K562 (cell line): ENCODE results near the gene SHISA6. TPM values are rescaled to one million over a fixed set of nuclear protein-coding genes. Genes with fewer than 3 reads are reported as not detected.

ENCODE experiments used
- ATAC-seq: fragments of 200-7000 bp; cut with Tn5 transposase; 3 replicates; pipeline ENCODE4 v1.9.1; 2020; ENCODE audit warnings: moderate library complexity
- BruUV-seq: library from RNA; stranded (reverse); fragments of 400-500 nt; replicated peaks from 2 replicates; lab custom pipeline; 2021; lab: Mats Ljungman, UMichigan
- CTCF ChIA-PET: fragments of 300-600 bp; formaldehyde crosslinking; extraction: SDS; loops from one replicate; lab custom pipeline; 2021; ENCODE audit warnings: low intra/inter-chr PET ratio; lab: Yijun Ruan, JAX
- POLR2A ChIA-PET: fragments of 300-600, 350-650 bp; sonication (Branson Sonifier 250); formaldehyde crosslinking; extraction: SDS; loops from one replicate; lab custom pipeline; 2021; ENCODE audit warnings: antibody characterized with exemption, inconsistent platforms; lab: Yijun Ruan, JAX
- DNase-seq, 4 experiments: peaks; one replicate each; pipeline versions ENCODE4 v3.0.0 to v3.0.0-alpha.2; 2011 to 2018; ENCODE audit warnings: low spot score in 3 of 4, mixed read lengths in 3 of 4; ENCODE audit errors: extremely low read depth in 1 of 4
- FAIRE-seq: peaks from 2 replicates; lab custom pipeline; 2011; peaks lifted over from hg19 to GRCh38; lab: Jason Lieb, UNC
- H2AFZ ChIP-seq: 2 replicates; pipeline ENCODE4 v1.6.0; 2011; ENCODE audit warnings: low read depth, low read length, control low read depth, inconsistent platforms
- H3K27ac ChIP-seq: fragments of 200-600 bp; 3 replicates; pipeline ENCODE4 v1.8.0; 2011; ENCODE audit warnings: low read depth, mild to moderate bottlenecking, control low read depth, inconsistent platforms, low read length, moderate library complexity, mixed read lengths; ENCODE audit errors: extremely low read depth
- H3K27me3 ChIP-seq, 2 experiments: fragments of 300-600 bp in 1 of 2; 2 replicates in 1 of 2; 3 replicates in 1 of 2; pipeline versions ENCODE4 v1.6.0 to v1.8.0; 2011; ENCODE audit warnings: inconsistent platforms in 2 of 2, low read length in 2 of 2, mild to moderate bottlenecking in 1 of 2, mixed read lengths in 1 of 2, moderate library complexity in 1 of 2; ENCODE audit not compliant: control insufficient read depth in 2 of 2, insufficient read depth in 2 of 2
- H3K36me3 ChIP-seq: fragments of 300-600 bp; 3 replicates; pipeline ENCODE4 v1.8.0; 2011; ENCODE audit warnings: mild to moderate bottlenecking, low read length, inconsistent platforms; ENCODE audit not compliant: control insufficient read depth, insufficient read depth
- H3K4me1 ChIP-seq, 2 experiments: fragments of 200-600 bp in 1 of 2; replicated peaks in 1 of 2; 2 replicates in 1 of 2; 3 replicates in 1 of 2; pipeline versions ENCODE4 v1.5.1 to v1.8.0; 2011; ENCODE audit warnings: inconsistent platforms in 2 of 2, low read length in 2 of 2, mild to moderate bottlenecking in 1 of 2, mixed read lengths in 1 of 2, moderate library complexity in 1 of 2; ENCODE audit not compliant: control insufficient read depth in 2 of 2, insufficient read depth in 2 of 2
- H3K4me2 ChIP-seq: 2 replicates; pipeline ENCODE4 v1.6.1; 2011; ENCODE audit warnings: low read length, control low read depth, inconsistent platforms, mixed read lengths; ENCODE audit not compliant: insufficient read depth
- H3K4me3 ChIP-seq: fragments of 200-600 bp; sonication (generic), shearing (Covaris generic); 2 replicates; pipeline ENCODE4 v1.5.1; 2016; ENCODE audit warnings: control low read depth, inconsistent platforms
- H3K79me2 ChIP-seq: fragments of 200-600 bp; 3 replicates; pipeline ENCODE4 v1.8.0; 2011; ENCODE audit warnings: low read length, inconsistent platforms; ENCODE audit not compliant: control insufficient read depth, insufficient read depth
- H3K9ac ChIP-seq, 2 experiments: 2 replicates each; pipeline versions ENCODE4 v1.6.0 to v1.6.1; 2011; ENCODE audit warnings: low read depth in 2 of 2, low read length in 2 of 2, control low read depth in 1 of 2, inconsistent platforms in 1 of 2, mild to moderate bottlenecking in 1 of 2, mixed read lengths in 1 of 2; ENCODE audit not compliant: insufficient read depth in 1 of 2
- H3K9me1 ChIP-seq: one replicate; pipeline ENCODE4 v1.6.0; 2011; ENCODE audit warnings: inconsistent platforms, mild to moderate bottlenecking, low read length, moderate library complexity; ENCODE audit not compliant: control insufficient read depth, insufficient read depth
- H3K9me3 ChIP-seq: replicated peaks from 2 replicates; pipeline ENCODE4 v1.5.1; 2011; ENCODE audit warnings: low read depth, low read length, inconsistent platforms; ENCODE audit not compliant: control insufficient read depth, insufficient read depth
- H4K20me1 ChIP-seq: replicated peaks from 2 replicates; pipeline ENCODE4 v1.6.1; 2011; ENCODE audit warnings: low read length, inconsistent platforms, mixed read lengths; ENCODE audit not compliant: control insufficient read depth, insufficient read depth
- EP400 ChIP-seq: fragments of 450-650 bp; IDR thresholded peaks from 2 replicates; pipeline ENCODE4 v1.6.1; 2017; ENCODE audit warnings: antibody characterized with exemption, mild to moderate bottlenecking, moderate library complexity
- GATAD2A ChIP-seq: fragments of 450-650 bp; IDR thresholded peaks from 2 replicates; pipeline ENCODE4 v1.6.1; 2017
- NR2F6 ChIP-seq: fragments of 450-650 bp; formaldehyde crosslinking; IDR thresholded peaks from 2 replicates; pipeline ENCODE4 v1.4.0; 2020; ENCODE audit warnings: mild to moderate bottlenecking
- POLR2A ChIP-seq: fragments of 450-650 bp; conservative IDR thresholded peaks from 2 replicates; pipeline ENCODE4 v1.6.1; 2016
- POLR2G ChIP-seq: fragments of 200-400 bp; formaldehyde crosslinking; IDR thresholded peaks from 2 replicates; pipeline ENCODE4 v1.6.1; 2017; ENCODE audit warnings: low read depth, mild to moderate bottlenecking, antibody characterized with exemption, low read length, moderate library complexity
- WGBS: fragments of 100-300 bp; shearing (Covaris generic); methylation state at CpG from one replicate; pipeline ENCODE4 v1.1.6; 2016; ENCODE audit warnings: low coverage, mixed read lengths; ENCODE audit not compliant: insufficient coverage; ENCODE audit errors: missing lambda C conversion rate; 5-methylcytosine and 5-hydroxymethylcytosine counted together
- in situ Hi-C: fragments of 300-500 bp; cut with MboI; formaldehyde crosslinking; loops from 4 replicates; pipeline ENCODE4 v1.15.0; 2018; ENCODE audit warnings: inconsistent platforms, mixed read lengths
- intact Hi-C: fragments of 100-400 bp; cut with micrococcal nuclease; formaldehyde crosslinking; loops from 2 replicates; pipeline ENCODE4 v1.14.2; 2022
- polyA plus RNA-seq, 8 experiments: library from polyadenylated mRNA; depleted of rRNA in 4 of 8; stranded (reverse) in 5 of 8; unstranded in 3 of 8; fragments of >200 nt; fragmentation: Nextera tagmentation in 2 of 8; fragmentation: Illumina TruSeq in 1 of 8; extraction: Ambion mirVana in 2 of 8; extraction: Trizol in 1 of 8; gene quantifications; 2 replicates each; pipeline versions ENCODE4 v1.2.1 to v1.2.3, GENCODE V29; 2011 to 2014; ENCODE audit warnings: inconsistent platforms in 1 of 8, missing spikeins in 1 of 8
- total RNA-seq, 7 experiments: library from RNA; depleted of rRNA in 6 of 7; stranded (reverse); fragments of >200 nt in 6 of 7; fragmentation: Illumina TruSeq in 2 of 7; extraction: Trizol in 2 of 7; gene quantifications; 2 replicates each; pipeline versions ENCODE4 v1.2.1 to v1.2.3, GENCODE V29; 2011 to 2021; ENCODE audit warnings: low replicate concordance in 1 of 7
- TF ChIP-seq, protein P1 (sequence below), 2 experiments: fragments of 450-650 bp; IDR thresholded peaks; 2 replicates each; pipeline ENCODE4 v1.6.1; 2018; ENCODE audit warnings: mild to moderate bottlenecking in 2 of 2, low read depth in 1 of 2; ENCODE audit not compliant: partially characterized antibody in 2 of 2
- TF ChIP-seq, protein P2 (sequence below): fragments of 250-450 bp; sonication (Bioruptor Pico); IDR thresholded peaks from 2 replicates; pipeline ENCODE4 v1.4.0; 2020; ENCODE audit warnings: mild to moderate bottlenecking, moderate library complexity
- TF ChIP-seq, protein P3 (sequence below): fragments of 450-650 bp; IDR thresholded peaks from 2 replicates; pipeline ENCODE4 v1.6.1; 2016; ENCODE audit warnings: low read depth

The SHISA6 gene
- total and polyA plus RNA-seq, 9 of the 15 experiments (the other 6 are each of a cell fraction or from before 2014, with no cell fraction given) = not detected

DNA sequence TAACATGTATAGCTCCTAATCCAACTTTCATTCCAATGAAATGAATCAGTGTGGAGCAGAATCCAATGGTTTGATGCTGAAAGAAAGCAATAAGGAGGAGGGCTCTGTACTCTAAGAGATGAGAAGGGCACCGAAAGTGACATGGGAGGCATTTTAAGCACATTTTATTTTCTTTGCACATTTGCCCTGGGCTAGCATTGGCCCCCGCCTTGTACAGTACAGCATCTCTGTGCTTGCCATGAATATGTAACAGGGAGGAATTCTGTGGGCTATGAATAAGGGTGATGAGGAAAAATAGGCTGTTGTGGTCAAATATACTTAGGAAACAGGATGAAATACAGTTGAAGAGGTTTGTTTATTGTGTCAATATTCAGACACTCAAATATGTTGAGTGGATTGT lies 45.2 kb upstream of the SHISA6 start:
- ATAC-seq (no peak), FAIRE-seq (no peak), DNase-seq (no peak)
- Histone ChIP-seq H3K36me3 (no peaks in the 10 kb centered on the region), H2AFZ (no peak overlapping the region), H3K4me2 (no peak overlapping the region), H3K9ac (no peak overlapping the region), H3K27ac (no peak overlapping the region), H3K27me3 (no peaks in the 10 kb centered on the region), H3K4me1 (no peaks in the 10 kb centered on the region), H3K9me3 (no peaks in the 10 kb centered on the region), H3K4me3 (no peak overlapping the region), H3K79me2 (no peaks in the 10 kb centered on the region), H4K20me1 (no peaks in the 10 kb centered on the region), H3K9me1 (no peaks in the 10 kb centered on the region)
- BruUV-seq = no TSS peak
- POLR2A ChIA-PET = no interaction called here
- WGBS = 5% methylated on average over 2 of the region's 2 CpGs
- intact Hi-C loops (no loop called here), in situ Hi-C loops (no loop called here)
- CTCF ChIA-PET = no interaction called here
- TF ChIP-seq NR2F6 (CRISPR knock-in tag) = no peak
- no peak for TF ChIP-seq EP400
- no peak for TF ChIP-seq POLR2G
- no peak for TF ChIP-seq GATAD2A
- TF ChIP-seq, protein P1, sequence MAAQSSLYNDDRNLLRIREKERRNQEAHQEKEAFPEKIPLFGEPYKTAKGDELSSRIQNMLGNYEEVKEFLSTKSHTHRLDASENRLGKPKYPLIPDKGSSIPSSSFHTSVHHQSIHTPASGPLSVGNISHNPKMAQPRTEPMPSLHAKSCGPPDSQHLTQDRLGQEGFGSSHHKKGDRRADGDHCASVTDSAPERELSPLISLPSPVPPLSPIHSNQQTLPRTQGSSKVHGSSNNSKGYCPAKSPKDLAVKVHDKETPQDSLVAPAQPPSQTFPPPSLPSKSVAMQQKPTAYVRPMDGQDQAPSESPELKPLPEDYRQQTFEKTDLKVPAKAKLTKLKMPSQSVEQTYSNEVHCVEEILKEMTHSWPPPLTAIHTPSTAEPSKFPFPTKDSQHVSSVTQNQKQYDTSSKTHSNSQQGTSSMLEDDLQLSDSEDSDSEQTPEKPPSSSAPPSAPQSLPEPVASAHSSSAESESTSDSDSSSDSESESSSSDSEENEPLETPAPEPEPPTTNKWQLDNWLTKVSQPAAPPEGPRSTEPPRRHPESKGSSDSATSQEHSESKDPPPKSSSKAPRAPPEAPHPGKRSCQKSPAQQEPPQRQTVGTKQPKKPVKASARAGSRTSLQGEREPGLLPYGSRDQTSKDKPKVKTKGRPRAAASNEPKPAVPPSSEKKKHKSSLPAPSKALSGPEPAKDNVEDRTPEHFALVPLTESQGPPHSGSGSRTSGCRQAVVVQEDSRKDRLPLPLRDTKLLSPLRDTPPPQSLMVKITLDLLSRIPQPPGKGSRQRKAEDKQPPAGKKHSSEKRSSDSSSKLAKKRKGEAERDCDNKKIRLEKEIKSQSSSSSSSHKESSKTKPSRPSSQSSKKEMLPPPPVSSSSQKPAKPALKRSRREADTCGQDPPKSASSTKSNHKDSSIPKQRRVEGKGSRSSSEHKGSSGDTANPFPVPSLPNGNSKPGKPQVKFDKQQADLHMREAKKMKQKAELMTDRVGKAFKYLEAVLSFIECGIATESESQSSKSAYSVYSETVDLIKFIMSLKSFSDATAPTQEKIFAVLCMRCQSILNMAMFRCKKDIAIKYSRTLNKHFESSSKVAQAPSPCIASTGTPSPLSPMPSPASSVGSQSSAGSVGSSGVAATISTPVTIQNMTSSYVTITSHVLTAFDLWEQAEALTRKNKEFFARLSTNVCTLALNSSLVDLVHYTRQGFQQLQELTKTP (IDR thresholded peaks at IDR 0.05; ENCODE audit: low read depth in 1 of 2, partially characterized antibody in 2 of 2) = no peak
- TF ChIP-seq, protein P2, sequence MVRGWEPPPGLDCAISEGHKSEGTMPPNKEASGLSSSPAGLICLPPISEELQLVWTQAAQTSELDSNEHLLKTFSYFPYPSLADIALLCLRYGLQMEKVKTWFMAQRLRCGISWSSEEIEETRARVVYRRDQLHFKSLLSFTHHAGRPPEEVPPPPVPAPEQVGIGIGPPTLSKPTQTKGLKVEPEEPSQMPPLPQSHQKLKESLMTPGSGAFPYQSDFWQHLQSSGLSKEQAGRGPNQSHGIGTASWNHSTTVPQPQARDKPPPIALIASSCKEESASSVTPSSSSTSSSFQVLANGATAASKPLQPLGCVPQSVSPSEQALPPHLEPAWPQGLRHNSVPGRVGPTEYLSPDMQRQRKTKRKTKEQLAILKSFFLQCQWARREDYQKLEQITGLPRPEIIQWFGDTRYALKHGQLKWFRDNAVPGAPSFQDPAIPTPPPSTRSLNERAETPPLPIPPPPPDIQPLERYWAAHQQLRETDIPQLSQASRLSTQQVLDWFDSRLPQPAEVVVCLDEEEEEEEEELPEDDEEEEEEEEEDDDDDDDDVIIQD = no peak
- TF ChIP-seq, protein P3, sequence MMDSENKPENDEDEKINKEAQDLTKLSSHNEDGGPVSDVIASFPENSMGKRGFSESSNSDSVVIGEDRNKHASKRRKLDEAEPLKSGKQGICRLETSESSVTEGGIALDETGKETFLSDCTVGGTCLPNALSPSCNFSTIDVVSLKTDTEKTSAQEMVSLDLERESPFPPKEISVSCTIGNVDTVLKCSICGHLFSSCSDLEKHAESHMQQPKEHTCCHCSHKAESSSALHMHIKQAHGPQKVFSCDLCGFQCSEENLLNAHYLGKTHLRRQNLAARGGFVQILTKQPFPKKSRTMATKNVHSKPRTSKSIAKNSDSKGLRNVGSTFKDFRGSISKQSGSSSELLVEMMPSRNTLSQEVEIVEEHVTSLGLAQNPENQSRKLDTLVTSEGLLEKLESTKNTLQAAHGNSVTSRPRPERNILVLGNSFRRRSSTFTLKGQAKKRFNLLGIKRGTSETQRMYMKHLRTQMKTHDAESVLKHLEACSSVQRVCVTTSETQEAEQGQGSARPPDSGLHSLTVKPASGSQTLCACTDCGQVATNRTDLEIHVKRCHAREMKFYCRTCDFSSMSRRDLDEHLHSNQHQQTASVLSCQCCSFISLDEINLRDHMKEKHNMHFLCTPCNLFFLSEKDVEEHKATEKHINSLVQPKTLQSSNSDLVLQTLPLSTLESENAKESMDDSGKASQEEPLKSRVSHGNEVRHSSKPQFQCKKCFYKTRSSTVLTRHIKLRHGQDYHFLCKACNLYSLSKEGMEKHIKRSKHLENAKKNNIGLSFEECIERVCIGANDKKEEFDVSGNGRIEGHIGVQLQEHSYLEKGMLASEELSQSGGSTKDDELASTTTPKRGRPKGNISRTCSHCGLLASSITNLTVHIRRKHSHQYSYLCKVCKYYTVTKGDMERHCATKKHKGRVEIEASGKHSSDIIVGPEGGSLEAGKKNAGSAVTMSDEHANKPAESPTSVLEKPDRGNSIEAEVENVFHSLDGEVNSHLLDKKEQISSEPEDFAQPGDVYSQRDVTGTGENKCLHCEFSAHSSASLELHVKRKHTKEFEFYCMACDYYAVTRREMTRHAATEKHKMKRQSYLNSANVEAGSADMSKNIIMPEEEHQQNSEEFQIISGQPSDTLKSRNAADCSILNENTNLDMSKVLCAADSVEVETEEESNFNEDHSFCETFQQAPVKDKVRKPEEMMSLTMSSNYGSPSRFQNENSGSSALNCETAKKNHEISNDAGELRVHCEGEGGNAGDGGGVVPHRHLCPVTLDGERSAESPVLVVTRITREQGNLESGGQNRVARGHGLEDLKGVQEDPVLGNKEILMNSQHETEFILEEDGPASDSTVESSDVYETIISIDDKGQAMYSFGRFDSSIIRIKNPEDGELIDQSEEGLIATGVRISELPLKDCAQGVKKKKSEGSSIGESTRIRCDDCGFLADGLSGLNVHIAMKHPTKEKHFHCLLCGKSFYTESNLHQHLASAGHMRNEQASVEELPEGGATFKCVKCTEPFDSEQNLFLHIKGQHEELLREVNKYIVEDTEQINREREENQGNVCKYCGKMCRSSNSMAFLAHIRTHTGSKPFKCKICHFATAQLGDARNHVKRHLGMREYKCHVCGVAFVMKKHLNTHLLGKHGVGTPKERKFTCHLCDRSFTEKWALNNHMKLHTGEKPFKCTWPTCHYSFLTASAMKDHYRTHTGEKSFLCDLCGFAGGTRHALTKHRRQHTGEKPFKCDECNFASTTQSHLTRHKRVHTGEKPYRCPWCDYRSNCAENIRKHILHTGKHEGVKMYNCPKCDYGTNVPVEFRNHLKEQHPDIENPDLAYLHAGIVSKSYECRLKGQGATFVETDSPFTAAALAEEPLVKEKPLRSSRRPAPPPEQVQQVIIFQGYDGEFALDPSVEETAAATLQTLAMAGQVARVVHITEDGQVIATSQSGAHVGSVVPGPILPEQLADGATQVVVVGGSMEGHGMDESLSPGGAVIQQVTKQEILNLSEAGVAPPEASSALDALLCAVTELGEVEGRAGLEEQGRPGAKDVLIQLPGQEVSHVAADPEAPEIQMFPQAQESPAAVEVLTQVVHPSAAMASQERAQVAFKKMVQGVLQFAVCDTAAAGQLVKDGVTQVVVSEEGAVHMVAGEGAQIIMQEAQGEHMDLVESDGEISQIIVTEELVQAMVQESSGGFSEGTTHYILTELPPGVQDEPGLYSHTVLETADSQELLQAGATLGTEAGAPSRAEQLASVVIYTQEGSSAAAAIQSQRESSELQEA = no peak
- no peak for TF ChIP-seq POLR2A
